ENCODE results near the gene RAB3D. TPM values are rescaled to one million over a fixed set of nuclear protein-coding genes. Genes with fewer than 3 reads are reported as not detected.

Gene RAB3D
- total and polyA plus RNA-seq, 2 experiments from 2014 or later, result 3.8 to 21.2 TPM

- Mint-ChIP-seq H3K27ac (no peak overlapping the region), H3K4me3 (no peak overlapping the region), H3K9me3 (peaks cover 18% of the 10 kb centered on the region), H3K27me3 (ENCODE audit: insufficient read depth, low read depth, poor library complexity) (no peaks in the 10 kb centered on the region), H3K4me1 (peaks cover 7% of the 10 kb centered on the region; the same call in 2 of the 3 replicates), H3K36me3 (ENCODE audit: low read depth) (no peaks in the 10 kb centered on the region; the same call in 2 of the 3 replicates)
- Histone ChIP-seq H3K9me2 (ENCODE audit: insufficient read depth) (no peaks in the 10 kb centered on the region), H4K20me1 (replicated peaks; ENCODE audit: insufficient read depth) (no peaks in the 10 kb centered on the region), H3K4me1 (ENCODE audit: insufficient read depth) (peaks cover 11% of the 10 kb centered on the region; the same call in 1 of the 2 replicates), H3K79me2 (replicated peaks; ENCODE audit: insufficient read depth) (no peaks in the 10 kb centered on the region), H3F3A (replicated peaks; ENCODE audit: low read depth) (no peaks in the 10 kb centered on the region), H3K27me3 (ENCODE audit: insufficient read depth) (no peaks in the 10 kb centered on the region), H3K36me3 (ENCODE audit: insufficient read depth) (no peaks in the 10 kb centered on the region), H3K4me2 (no peak overlapping the region), H2AFZ (no peak overlapping the region), H3K27ac (ENCODE audit: low read depth) (no peak overlapping the region), H3K4me3 (no peak overlapping the region)
- ATAC-seq (no peak), DNase-seq (ENCODE audit: low spot score) (no peak)
- TF ChIP-seq JUNB (IDR thresholded peaks at IDR 0.05; ENCODE audit: unreplicated experiment), result no peak
- no peak for TF ChIP-seq ETS1 (IDR thresholded peaks at IDR 0.05)
- no peak for TF ChIP-seq EZH2phosphoT487 (IDR thresholded peaks at IDR 0.05; ENCODE audit: unreplicated experiment)
- TF ChIP-seq NANOG (IDR thresholded peaks at IDR 0.05; ENCODE audit: borderline replicate concordance), result no peak
- no peak for TF ChIP-seq ZNF331 (CRISPR knock-in tag; IDR thresholded peaks at IDR 0.05; ENCODE audit: low read depth)
- TF ChIP-seq REST (IDR thresholded peaks at IDR 0.05; ENCODE audit: unreplicated experiment), result no peak
- no peak for TF ChIP-seq CREB1 (CRISPR knock-in tag; IDR thresholded peaks at IDR 0.05; ENCODE audit: low read depth)
- no peak for TF ChIP-seq POLR2AphosphoS5 (IDR thresholded peaks at IDR 0.05; ENCODE audit: low read depth)
- no peak for TF ChIP-seq ZNF114 (CRISPR knock-in tag; IDR thresholded peaks at IDR 0.05)
These were observed 65.5 kb downstream of the RAB3D start for GRCh38 chr19:11273989-11274388.

GRCh38 chr19:11273296-11273695 is 66.2 kb downstream of the RAB3D start:
- Histone ChIP-seq H3K27ac (ENCODE audit: low read depth) (no peak overlapping the region), H3K4me2 (no peak overlapping the region), H3K36me3 (ENCODE audit: insufficient read depth) (no peaks in the 10 kb centered on the region), H3K79me2 (replicated peaks; ENCODE audit: insufficient read depth) (no peaks in the 10 kb centered on the region), H3K27me3 (ENCODE audit: insufficient read depth) (no peaks in the 10 kb centered on the region), H4K20me1 (replicated peaks; ENCODE audit: insufficient read depth) (no peaks in the 10 kb centered on the region), H3F3A (replicated peaks; ENCODE audit: low read depth) (no peaks in the 10 kb centered on the region), H3K4me3 (no peak overlapping the region), H3K9me2 (ENCODE audit: insufficient read depth) (no peaks in the 10 kb centered on the region), H3K4me1 (ENCODE audit: insufficient read depth) (peaks cover 11% of the 10 kb centered on the region; the same call in 1 of the 2 replicates), H2AFZ (no peak overlapping the region)
- DNase-seq (ENCODE audit: low spot score) (no peak), ATAC-seq (no peak)
- H3K4me3 Mint-ChIP-seq, result no peak overlapping the region
- H3K36me3 Mint-ChIP-seq (ENCODE audit: low read depth), result no peaks in the 10 kb centered on the region; the same call in 2 of the 3 replicates
- H3K4me1 Mint-ChIP-seq, result peaks cover 7% of the 10 kb centered on the region; the same call in 2 of the 3 replicates
- no peak overlapping the region for H3K27ac Mint-ChIP-seq
- H3K27me3 Mint-ChIP-seq (ENCODE audit: insufficient read depth, low read depth, poor library complexity), result no peaks in the 10 kb centered on the region
- peaks cover 14% of the 10 kb centered on the region for H3K9me3 Mint-ChIP-seq
- no peak for TF ChIP-seq EZH2 (IDR thresholded peaks at IDR 0.05; ENCODE audit: low read depth, unreplicated experiment)
- no peak for TF ChIP-seq ZNF462 (CRISPR knock-in tag; IDR thresholded peaks at IDR 0.05)
